Endometrial microvascular endothelial cells (primary cell): Measurements from ENCODE around the gene GRIK2. TPM values are rescaled to one million over a fixed set of nuclear protein-coding genes. Genes with fewer than 3 reads are reported as not detected.

Source experiments
- in situ Hi-C: cut with HindIII; loops from 2 replicates; pipeline ENCODE4 v1.10.0; 2017; ENCODE audit warnings: low sequenced_read_pairs, low pct_unique_long_range_greater_than_20kb; ENCODE audit errors: inconsistent ontology term
- total RNA-seq: library from RNA; depleted of rRNA; stranded (reverse); fragments of >200 nt; gene quantifications from one replicate; pipeline ENCODE4 v1.2.3, GENCODE V29; 2015; ENCODE audit errors: inconsistent ontology term

The GRIK2 gene
- total RNA-seq, 1 donor from 2014 or later, result under 0.01 TPM

DNA sequence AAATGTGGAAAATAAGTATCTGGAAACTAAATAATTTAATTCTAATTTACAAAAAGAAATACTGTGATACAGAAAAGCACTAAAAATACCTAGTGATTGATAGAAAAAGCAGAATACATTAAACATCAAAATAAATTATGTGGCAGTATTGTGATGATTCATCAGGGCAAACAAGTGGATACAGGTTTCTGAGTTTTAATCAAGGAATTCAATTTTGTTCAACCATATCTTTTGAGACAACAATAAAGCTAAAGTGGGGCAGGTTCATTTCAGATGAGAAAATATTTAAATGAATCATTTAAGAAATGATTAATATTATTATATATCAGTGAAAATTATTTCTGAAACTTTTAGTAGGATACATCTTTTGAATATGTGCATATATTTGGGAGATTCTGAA, 49.8 kb downstream of the GRIK2 start:
- in situ Hi-C loops, result no loop called here

DNA sequence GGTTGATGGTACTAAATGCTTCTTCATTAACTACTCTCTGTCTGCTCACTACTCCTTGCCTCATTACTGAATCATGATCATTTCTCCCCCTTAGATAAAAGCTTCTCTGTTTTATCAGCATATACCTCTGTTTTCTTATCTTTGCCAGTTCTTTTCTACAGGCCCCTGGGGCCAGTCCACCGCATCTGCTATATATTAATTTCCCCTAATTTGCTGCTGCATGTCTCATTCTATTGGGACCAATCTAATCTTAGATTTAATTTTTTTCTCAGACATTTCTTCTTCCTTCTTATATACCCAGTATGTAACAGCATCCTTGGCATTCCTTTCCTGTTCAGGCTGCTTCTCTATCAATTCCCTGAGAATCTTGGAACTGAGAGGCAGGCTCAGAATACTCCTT, 51.2 kb downstream of the GRIK2 start:
- in situ Hi-C loops, result no loop called here

DNA sequence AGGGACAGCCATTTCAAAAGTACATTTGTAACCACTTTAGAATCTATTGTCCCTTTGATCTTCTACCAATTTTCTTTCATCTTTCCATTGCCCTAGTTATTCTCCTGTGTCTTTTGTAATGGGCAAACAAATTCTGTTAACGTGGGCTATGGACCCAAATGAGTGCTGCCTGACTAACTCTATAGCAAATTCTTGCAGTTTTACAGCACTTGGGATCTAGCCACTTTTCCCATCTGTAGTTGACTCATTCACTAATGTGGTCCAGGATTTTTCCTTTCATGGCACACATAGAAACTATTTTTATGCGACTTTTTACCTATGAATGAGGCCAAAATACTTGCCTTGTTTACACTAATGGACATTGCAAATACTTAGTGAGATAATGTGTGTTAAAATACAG, 52.0 kb downstream of the GRIK2 start:
- in situ Hi-C loops, result no loop called here

DNA sequence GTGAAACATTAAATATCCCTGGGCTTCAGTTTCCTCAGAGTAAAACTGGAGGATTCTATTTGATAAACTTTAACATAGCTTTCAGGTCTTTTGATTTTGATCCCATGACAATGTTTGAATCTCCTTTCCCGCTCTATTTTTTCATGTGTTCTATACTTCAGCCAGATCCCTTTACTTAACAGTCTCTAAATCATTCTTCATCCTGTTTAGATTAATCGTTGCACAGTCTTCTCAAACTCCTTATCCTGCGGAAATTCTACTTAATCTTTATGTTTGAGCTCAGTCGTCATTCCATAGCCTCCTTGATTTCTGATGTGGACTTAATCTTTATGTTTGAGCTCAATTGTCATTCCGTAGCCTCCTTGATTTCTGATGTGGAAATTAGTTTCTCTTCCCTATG, 57.4 kb downstream of the GRIK2 start:
- in situ Hi-C loops, result no loop called here

DNA sequence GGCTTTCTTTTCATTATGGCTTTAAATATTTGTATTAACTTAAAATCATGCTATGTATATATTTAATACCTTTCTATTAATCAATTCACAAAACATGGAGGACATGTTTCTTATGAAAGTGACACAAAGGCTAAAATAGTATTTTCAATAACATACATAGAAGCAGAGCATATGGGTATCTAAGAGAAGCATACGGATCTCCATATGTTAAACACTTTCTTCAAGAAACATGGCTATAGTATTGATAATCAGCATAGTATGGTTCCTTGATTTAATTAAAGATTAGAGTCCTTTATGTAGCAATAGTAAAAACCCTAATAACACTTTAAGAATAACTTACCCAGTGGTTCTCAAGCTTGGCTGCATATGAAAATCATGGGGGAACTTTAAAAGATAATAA, 58.5 kb downstream of the GRIK2 start:
- in situ Hi-C loops, result no loop called here

DNA sequence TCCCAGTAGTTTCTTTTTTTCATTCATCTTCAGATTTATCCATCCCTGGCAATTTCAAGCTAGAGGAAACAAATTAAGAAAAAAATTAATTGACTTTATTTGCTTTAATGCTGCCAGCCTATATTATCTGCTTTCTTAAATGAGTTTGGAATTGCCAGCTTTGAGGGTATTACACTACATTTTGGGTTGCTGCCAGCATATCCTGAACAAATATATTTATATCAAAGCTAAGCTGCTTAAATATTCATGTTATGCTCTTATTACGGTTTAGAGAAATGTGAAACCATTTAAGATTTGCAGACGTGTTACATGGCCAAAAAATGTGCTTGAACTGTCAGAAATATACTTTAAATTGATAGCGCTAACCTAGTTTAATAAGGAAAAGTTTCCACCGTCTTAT, 59.7 kb downstream of the GRIK2 start:
- in situ Hi-C loops, result no loop called here

DNA sequence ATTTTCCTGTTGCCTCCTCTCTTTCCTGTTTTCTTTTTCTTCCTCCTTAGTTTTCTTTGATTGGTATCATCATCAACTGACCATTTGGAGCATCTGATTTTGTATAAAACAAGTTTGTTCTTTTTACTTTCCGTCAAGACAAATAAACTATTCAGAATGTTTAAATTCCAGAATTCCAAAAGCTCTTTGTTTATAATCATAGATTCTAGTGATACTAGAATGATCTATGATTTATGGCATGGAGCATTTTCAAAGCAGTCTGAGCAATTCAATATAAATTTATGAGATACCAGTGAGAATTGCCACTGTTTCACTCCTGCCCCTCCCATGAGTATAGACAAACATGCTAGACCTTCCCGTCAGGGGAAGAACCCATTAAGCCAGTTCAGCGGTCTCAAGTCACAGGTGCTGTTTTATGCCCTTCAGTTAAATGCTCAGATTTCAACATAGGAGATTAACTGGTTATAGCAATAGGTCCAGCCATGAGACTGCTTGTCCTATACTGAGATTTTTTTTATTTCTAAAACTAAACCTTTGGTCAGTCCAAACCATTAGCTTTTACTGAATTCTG, 60.7 kb downstream of the GRIK2 start:
- in situ Hi-C loops, result no loop called here

DNA sequence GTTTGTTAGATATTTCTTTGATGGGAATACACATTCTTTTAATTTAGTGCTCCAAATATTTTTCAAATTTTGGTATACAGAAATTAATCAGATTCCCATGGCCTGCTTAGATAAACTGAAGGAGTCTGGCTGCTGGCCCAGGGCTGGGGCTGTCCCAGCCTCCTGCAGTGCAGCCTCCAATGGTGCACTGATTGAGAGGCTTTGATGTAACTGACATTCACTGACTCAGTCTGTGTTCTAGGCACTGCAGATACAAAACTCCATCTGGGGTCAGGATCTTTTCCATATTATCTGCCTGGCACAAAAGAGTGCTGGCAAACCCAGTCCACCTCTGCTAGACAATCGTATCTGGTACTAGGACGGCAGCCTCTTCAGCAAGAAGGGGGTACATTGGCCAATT, 64.8 kb downstream of the GRIK2 start:
- in situ Hi-C loops, result no loop called here

DNA sequence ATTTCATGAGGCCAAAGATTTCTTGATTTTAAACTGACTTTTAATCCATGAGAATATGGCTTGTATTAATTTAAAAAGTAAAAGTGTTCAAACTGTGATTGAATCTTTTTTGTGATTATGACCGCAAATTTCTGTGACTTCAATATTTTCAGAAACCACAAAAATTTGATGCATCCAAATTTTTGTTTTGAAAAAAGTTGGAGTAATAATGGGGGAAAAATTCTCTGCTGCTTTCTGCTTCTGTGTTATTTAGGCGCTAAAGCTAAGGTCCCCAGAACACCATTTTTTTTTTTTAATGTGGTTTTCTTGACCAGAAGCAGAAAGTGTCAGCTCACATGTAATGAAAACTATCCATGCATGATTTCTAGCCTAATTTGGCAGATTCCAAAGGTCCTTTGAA, 65.3 kb downstream of the GRIK2 start:
- in situ Hi-C loops, result no loop called here

DNA sequence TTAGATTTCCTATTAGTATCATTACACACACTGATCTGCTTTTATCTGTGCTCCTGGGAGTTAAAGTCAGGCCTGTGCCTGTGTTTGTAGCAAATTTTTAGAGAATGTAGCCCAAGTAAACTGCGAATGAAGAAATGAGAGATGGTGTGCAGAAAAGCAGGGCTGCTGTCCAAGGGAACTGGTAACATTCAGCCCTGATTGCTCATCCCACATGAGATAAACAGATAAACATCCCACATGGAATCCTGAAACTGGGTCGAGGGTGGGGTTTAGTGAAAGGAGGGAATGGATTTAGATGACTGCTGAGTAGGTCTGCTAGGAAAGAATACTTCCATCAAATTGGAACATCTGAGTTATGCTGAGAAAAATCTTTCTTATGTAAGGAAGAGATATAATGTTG, 69.1 kb downstream of the GRIK2 start:
- in situ Hi-C loops, result no loop called here

DNA sequence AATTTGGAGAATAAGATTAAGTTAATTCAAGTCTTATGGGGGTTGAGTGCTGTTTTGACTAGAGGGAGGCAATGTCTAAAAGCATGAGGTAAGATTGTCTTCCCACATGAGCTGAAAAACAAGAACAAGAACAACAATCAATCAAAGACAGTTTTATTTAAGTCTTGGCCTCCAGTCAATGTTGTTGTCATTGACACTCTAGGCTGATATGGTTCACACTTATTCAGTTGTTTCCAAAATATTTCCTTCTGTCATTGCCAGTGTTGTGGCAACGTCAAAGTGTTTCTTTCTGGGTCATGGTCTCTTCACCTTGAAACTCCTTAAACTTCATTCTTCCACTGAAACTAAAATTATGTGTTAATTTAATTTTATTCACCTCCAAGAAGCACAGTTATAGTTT, 72.4 kb downstream of the GRIK2 start:
- in situ Hi-C loops, result no loop called here

DNA sequence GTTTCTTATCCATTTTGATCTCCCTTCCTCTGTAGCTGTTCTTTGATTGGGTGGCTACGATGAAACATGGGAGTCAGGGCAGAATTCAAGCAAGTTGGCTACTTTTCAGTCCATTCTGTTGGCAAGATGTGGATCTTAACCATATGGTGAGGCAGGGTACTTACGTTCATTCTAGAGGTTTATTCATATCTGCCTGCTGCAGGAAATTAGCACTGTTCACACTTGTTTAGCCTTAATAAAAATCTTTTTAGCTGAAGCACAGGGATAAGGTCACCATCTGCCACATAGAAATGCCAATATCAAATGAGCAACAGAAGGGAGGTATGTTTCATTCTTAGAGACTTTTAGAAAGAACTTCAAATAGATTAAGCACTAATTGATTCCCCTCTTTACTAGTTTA, 83.9 kb downstream of the GRIK2 start:
- in situ Hi-C loops, result no loop called here

DNA sequence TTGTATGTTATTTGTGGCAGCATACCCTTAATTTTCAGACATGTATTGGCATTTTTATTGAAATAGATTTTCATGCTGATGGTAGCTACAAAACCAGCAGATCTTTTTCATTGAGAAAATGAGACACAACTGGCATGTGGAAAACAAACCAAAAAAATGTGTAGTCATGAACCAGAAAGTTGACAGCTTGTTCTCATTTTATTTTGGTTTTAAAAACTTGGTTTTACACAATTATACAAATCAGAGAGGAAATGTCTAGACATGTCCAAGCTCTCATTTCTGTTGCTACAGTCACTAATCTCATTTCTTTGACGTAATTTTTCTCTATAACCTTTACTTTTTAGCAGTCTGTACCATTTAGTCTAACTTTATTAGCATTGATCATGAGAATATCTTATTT, 85.4 kb downstream of the GRIK2 start:
- in situ Hi-C loops, result no loop called here

DNA sequence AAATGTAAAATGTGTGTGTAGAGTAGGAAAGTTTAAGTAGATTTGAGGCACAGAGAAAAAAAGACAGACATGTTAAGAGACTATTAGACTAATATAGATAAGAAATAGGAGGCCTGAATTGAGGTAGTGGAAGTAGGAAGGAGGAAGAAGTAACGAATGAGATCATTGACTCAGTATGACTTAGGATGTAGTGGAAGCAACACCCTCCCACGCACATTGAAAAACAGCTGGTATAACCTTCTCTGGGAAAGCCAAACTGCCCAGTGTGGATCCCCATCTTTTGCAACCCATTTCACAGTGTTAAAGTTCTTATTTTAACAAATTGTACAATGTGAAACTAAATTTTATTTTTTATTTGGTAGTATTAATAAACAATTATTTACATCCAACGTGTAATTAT, 89.1 kb downstream of the GRIK2 start:
- in situ Hi-C loops, result no loop called here

DNA sequence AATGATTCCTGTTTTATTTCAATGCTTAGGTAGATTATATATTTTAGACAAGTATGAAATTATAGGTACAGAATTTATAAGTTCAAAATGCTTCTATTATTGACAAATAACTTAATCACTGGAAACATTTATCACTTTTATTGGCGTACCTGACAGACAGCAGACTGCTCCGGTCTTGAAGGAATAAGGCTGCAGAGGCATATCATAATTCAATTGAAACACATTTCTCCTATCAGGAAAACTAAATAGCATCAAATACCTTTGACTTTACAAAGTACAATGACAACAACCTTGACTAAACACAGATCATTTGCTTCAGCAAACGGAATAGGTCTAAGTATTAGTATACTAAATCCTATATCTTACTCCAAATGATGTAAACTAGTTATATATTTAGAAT, 91.3 kb downstream of the GRIK2 start:
- in situ Hi-C loops, result no loop called here

DNA sequence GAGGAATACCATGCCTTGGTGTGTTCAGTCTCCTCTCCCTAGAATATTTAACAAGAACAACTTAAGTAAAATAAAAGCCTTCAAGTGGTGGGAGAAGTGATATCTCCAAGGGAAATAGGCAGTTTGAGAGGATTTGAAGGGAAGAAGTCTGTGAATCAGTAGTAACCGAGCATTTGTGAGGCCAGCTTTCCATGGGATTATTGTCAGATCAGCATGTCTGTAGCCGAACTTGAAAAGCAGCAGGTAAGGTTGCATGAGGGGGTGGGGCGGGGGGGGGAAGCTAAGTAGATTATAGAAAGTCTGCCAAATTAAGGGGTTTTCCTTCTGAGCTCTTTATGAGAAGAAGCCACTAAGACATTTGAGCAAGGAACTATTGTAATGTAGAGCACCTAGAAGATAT, 92.6 kb downstream of the GRIK2 start:
- in situ Hi-C loops, result no loop called here

DNA sequence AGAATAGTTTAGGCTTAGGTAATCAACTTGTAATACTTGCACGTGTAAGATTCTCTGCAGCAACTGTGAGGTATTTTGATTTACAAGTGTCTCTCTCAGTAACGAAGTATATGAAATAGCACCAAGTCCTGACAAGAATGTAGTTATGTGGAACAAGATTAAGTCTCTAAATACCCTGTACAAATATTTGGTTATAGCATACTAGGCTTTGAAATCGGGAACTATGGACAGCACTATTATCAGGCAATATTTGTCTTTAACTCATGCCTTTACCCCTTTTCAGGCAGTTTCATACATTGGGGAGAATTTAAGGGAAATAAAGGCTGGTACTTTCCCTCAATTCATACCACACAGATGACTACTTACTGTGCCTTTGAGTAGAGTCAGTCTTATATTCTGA, 93.2 kb downstream of the GRIK2 start:
- in situ Hi-C loops, result no loop called here

DNA sequence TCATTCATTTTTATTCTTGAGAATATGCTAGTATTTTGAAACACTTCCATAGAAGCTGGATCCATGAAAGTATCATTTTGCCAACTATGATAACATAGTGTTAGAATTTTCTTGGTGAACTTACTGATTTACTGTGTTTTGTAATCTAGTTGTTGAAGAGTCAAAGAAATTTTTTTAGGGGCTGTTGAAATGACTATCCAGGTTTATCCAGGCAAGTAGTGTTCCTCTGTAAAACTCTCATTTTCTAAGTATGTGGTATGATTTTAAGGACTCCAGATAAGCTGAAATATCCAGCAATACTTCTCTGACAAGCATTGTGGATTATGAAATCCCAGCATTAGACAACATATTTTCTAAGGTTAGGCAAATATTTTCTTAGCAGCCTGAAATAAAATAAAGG, 95.9 kb downstream of the GRIK2 start:
- in situ Hi-C loops, result no loop called here

DNA sequence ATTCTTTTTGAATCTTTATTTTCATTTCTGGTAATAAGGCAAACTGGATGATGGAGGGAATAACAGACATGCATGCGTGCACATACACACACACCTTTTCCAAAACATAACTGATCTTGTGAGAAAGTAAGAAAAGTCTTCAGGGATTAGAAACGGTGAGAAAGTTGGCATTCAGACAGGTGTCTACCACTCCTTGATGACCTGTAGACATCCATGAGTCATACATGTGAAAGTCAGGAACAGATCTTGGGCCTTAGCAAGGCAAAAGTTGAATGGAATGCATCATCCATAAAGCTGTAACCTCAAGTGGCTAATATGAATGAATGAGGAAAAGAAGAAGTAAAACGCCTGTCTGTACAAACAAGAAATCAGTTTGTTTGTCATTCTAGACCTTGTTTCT, 97.3 kb downstream of the GRIK2 start:
- in situ Hi-C loops, result no loop called here

DNA sequence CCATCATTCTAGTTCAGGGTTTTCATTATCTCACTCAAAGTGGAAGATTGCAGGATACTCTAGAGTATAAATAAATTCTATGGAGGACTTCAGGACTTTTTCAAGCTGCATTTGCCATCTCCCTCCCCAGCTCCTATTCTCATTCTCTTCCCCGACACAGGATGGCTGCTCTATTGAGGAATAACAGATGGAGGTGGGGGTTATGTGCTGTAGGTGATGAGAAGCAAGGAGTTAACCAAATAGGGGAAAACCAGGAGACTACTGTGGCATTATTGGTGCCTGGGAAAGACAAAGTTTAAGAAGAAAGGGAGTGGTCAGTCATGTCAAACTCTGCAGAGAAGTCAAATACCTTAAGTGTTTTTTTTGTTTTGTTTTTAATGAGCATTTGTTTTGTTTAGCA, 109.3 kb downstream of the GRIK2 start:
- in situ Hi-C loops, result no loop called here

DNA sequence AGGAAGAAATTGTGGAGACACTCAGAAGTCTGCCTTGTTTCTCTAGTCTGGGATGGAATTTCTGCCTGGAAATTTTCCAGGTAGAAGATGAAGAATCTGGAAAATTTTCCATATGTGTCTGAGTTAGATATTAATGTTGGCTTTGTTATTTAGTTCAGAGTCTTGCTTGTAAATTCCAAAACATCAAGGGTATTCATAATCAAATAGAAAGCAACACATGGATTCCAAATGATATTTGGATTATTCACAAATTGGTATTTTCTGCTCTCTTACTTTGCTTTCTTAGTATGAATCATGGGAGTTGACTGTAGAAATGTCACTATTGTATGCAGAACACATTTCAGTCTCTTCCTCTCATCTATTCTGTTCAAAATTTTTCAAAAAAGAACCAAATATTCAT, 116.0 kb downstream of the GRIK2 start:
- in situ Hi-C loops, result no loop called here

DNA sequence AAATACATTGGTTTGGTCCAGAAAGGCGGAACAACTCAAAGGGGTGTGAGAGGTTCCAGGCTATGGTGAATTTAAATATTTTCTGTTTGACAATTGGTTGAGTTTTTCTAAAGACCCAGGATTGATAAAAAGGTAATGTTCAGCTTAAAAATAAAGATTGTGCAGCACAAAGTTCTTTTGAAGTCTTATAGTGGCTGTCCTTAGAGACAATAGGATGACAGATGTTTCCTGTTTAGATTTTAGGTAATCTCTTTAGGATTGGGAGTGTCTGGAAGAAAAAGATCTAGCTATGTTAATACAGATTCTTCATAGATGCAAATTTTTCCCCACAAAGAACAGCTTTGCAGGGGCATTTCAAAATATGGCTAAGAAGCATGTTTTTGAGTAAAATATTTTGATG, 119.7 kb downstream of the GRIK2 start:
- in situ Hi-C loops, result no loop called here
